ENCODE data around the gene UBTD1. TPM values are rescaled to one million over a fixed set of nuclear protein-coding genes. Genes with fewer than 3 reads are reported as not detected.
"Not testable (repeated sequence)": the region's sequence is repeated elsewhere in the genome, so short reads cannot be mapped to it uniquely, and the experiment has no call there.

The UBTD1 gene
- total RNA-seq, 1 donor from 2014 or later: 1.8 TPM

DNA sequence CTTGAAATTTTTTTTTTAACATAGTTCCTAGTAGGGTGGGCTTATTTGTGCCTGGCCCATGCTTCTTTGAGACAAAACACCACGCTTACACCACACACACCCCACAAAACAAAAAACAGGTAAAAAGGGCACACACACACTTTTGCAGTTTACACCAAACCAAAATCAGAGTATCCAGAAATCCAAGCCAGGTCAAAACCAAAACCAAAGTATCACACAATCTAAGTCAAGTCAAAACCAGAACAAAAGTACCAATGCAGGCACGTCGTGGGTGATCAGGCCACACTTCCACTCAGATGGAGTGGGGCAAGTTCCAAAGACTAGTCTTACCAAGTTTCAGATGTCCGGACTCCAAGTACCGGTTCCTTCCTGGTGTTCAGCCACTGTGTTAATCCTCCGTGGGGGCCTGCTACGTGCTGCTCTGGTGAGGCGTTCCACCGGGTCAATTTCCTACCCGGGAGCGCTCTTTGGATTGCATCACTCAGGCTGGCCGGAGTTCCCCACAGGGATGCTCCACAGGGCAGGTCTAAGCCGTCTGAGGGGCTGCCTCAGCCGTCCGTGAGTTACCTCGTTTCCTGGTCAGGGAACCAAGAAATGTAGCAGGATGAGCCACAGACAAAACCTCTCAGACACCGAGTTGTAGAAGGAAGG, 62.1 kb downstream of the UBTD1 start:
- H3K9me3 Mint-ChIP-seq; H3K36me3 Mint-ChIP-seq (ENCODE audit: low read depth); intact Hi-C loops (cut with micrococcal nuclease); H3K4me1 Mint-ChIP-seq; H3K4me3 Mint-ChIP-seq; H3K27me3 Mint-ChIP-seq; H3K27ac Mint-ChIP-seq; DNase-seq: not testable (repeated sequence)

GRCh38 chr10:97561386-97562077, 62.8 kb downstream of the UBTD1 start:
- H3K36me3 Mint-ChIP-seq (ENCODE audit: low read depth); H3K9me3 Mint-ChIP-seq; H3K4me3 Mint-ChIP-seq; intact Hi-C loops (cut with micrococcal nuclease); H3K27me3 Mint-ChIP-seq; H3K27ac Mint-ChIP-seq; H3K4me1 Mint-ChIP-seq; DNase-seq: not testable (repeated sequence)

GRCh38 chr10:97562329-97562728, 63.6 kb downstream of the UBTD1 start:
- H3K27me3 Mint-ChIP-seq, H3K9me3 Mint-ChIP-seq: not testable (repeated sequence)

DNA sequence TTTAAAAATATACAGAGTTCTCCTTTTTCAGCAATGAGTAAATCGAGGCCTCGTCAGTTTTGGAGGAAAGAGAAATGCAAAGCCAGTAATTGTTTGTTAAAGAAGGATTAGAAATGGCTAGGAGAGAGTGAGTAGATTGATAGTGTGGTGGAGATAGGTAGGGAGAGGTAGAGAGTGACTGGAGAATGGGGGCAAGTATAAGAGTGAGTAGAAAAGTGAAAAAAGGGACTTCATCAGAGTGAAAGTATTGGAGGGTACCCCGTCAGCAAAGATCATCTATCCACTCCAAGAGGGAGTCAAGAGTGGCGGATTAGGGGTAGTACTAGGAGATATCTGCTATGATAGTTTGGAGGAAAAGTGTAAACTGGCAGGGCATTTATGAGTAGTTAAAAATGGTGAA, 64.6 kb downstream of the UBTD1 start:
- H3K9me3 Mint-ChIP-seq: no peaks in the 10 kb centered on the region
- no peak for DNase-seq
- H3K36me3 Mint-ChIP-seq (ENCODE audit: low read depth): no peaks in the 10 kb centered on the region
- no peaks in the 10 kb centered on the region for H3K27me3 Mint-ChIP-seq
- no peaks in the 10 kb centered on the region for H3K4me1 Mint-ChIP-seq
- H3K4me3 Mint-ChIP-seq: no peak overlapping the region
- H3K27ac Mint-ChIP-seq: no peak overlapping the region
- intact Hi-C loops (cut with micrococcal nuclease): no loop called here

More at GRCh38 chr10:97562329-97562728, 63.6 kb downstream of the UBTD1 start:
- H3K4me3 Mint-ChIP-seq; DNase-seq; H3K27ac Mint-ChIP-seq; H3K4me1 Mint-ChIP-seq; intact Hi-C loops (cut with micrococcal nuclease); H3K36me3 Mint-ChIP-seq (ENCODE audit: low read depth): not testable (repeated sequence)

GRCh38 chr10:97564776-97565175, 66.1 kb downstream of the UBTD1 start:
- DNase-seq: no peak
- no peaks in the 10 kb centered on the region for H3K36me3 Mint-ChIP-seq (ENCODE audit: low read depth)
- no peaks in the 10 kb centered on the region for H3K27me3 Mint-ChIP-seq
- intact Hi-C loops (cut with micrococcal nuclease): no loop called here
- H3K9me3 Mint-ChIP-seq: no peaks in the 10 kb centered on the region
- H3K27ac Mint-ChIP-seq: no peak overlapping the region
- H3K4me1 Mint-ChIP-seq: no peaks in the 10 kb centered on the region
- no peak overlapping the region for H3K4me3 Mint-ChIP-seq

GRCh38 chr10:97566336-97566996, 67.7 kb downstream of the UBTD1 start:
- Mint-ChIP-seq H3K4me1 (no peaks in the 10 kb centered on the region), H3K4me3 (no peak overlapping the region), H3K27me3 (no peaks in the 10 kb centered on the region), H3K36me3 (ENCODE audit: low read depth) (no peaks in the 10 kb centered on the region), H3K9me3 (no peaks in the 10 kb centered on the region), H3K27ac (no peak overlapping the region)
- intact Hi-C loops (cut with micrococcal nuclease): no loop called here
- no peak for DNase-seq

DNA sequence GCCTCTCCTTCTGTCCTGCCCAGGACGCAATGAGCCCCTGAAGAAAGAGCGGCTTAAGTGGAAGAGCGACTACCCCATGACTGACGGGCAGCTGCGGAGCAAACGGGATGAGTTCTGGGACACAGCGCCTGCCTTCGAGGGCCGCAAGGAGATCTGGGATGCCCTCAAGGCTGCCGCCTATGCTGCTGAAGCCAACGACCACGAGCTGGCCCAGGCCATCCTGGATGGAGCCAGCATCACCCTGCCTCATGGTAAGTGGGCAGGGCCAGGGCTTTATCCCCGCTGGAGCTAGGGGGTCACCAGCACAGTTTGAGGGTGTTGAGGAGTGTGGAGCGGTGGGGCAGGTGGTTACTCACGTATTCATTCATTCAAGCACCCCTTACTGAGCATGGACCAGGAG, 69.2 kb downstream of the UBTD1 start:
- no peaks in the 10 kb centered on the region for H3K27me3 Mint-ChIP-seq
- H3K9me3 Mint-ChIP-seq: no peaks in the 10 kb centered on the region
- no peaks in the 10 kb centered on the region for H3K36me3 Mint-ChIP-seq (ENCODE audit: low read depth)
- DNase-seq: no peak
- H3K27ac Mint-ChIP-seq: no peak overlapping the region
- H3K4me1 Mint-ChIP-seq: no peaks in the 10 kb centered on the region
- intact Hi-C loops (cut with micrococcal nuclease): no loop called here
- H3K4me3 Mint-ChIP-seq: no peak overlapping the region

DNA sequence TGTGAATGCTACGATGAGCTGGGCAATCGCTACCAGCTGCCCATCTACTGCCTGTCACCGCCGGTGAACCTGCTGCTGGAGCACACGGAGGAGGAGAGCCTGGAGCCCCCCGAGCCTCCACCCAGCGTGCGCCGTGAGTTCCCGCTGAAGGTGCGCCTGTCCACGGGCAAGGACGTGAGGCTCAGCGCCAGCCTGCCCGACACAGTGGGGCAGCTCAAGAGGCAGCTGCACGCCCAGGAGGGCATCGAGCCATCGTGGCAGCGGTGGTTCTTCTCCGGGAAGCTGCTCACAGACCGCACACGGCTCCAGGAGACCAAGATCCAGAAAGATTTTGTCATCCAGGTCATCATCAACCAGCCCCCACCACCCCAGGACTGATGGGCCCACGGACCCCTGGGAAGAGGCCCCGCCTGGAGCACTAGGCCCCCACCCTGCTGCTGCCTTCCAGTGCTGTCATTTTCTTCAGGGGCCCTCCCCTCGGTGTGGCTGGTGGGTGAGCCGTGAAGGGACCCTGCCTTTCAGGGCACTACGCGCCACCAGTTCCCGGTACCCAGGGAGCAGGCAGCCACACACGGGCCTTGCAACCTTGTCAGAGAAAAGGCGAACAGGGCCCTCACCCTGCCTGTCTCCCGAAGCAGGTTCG, 71.5 kb downstream of the UBTD1 start:
- Mint-ChIP-seq H3K36me3 (ENCODE audit: low read depth) (no peaks in the 10 kb centered on the region), H3K27me3 (no peaks in the 10 kb centered on the region), H3K27ac (no peak overlapping the region), H3K4me1 (no peaks in the 10 kb centered on the region), H3K4me3 (no peak overlapping the region), H3K9me3 (no peaks in the 10 kb centered on the region)
- intact Hi-C loops (cut with micrococcal nuclease): loop anchor here (10.0 kb wide), 1 partner anchor 165 kb away; the partner anchor contains the start of gene ZFYVE27
- DNase-seq: no peak

GRCh38 chr10:97570789-97571471, 72.2 kb downstream of the UBTD1 start:
- intact Hi-C loops (cut with micrococcal nuclease): loop anchor here (10.0 kb wide), 1 partner anchor 164 kb away; the partner anchor contains the start of gene ZFYVE27
- Mint-ChIP-seq H3K27ac (no peak overlapping the region), H3K4me3 (no peak overlapping the region), H3K27me3 (no peaks in the 10 kb centered on the region), H3K4me1 (no peaks in the 10 kb centered on the region), H3K36me3 (ENCODE audit: low read depth) (no peaks in the 10 kb centered on the region), H3K9me3 (no peaks in the 10 kb centered on the region)
- DNase-seq: no peak

DNA sequence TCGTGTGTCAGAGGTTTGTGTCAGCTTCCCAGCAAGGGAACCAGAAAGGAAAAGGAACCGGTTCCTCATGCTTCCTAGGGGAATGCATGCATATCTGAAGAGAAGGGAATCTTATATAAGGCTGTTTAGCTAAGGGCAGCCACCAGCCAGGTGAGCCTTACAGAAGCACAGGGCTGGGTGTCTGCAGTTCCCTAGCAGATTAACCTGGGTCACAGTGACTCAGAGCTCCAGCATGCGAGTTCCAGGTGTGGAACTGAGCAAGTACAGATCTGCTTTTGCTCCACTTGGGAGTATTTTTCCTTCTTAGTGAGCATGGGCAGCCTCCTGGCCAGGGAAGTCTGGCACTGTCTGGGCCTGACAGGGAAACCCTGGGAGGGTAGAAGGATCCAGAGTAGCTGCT, 72.9 kb downstream of the UBTD1 start:
- Mint-ChIP-seq H3K4me3 (no peak overlapping the region), H3K27ac (no peak overlapping the region), H3K9me3 (no peaks in the 10 kb centered on the region), H3K27me3 (peaks cover 2% of the 10 kb centered on the region), H3K36me3 (ENCODE audit: low read depth) (no peaks in the 10 kb centered on the region), H3K4me1 (no peaks in the 10 kb centered on the region)
- DNase-seq: no peak
- intact Hi-C loops (cut with micrococcal nuclease): loop anchor here (1.0 to 10.0 kb wide), 2 partner anchors 41 to 163 kb away; partner anchors contain the start of gene ZFYVE27

GRCh38 chr10:97572214-97572989, 73.7 kb downstream of the UBTD1 start, which contains the start of gene ANKRD2:
ANKRD2 (plus strand) TSS chr10:97572779; CDS start chr10:97572789, 10 bp downstream.
- Mint-ChIP-seq H3K9me3 (no peaks in the 10 kb centered on the region), H3K4me1 (no peaks in the 10 kb centered on the region), H3K4me3 (no peak within 1 kb of the TSS), H3K36me3 (ENCODE audit: low read depth) (no peaks in the 10 kb centered on the region), H3K27ac (no peak within 1 kb of the TSS), H3K27me3 (peaks cover 4% of the 10 kb centered on the region)
- intact Hi-C loops (cut with micrococcal nuclease): loop anchor here (1.0 to 10.0 kb wide), 2 partner anchors 40 to 162 kb away; partner anchors contain the start of gene ZFYVE27
- DNase-seq: peak; percentile 87

DNA sequence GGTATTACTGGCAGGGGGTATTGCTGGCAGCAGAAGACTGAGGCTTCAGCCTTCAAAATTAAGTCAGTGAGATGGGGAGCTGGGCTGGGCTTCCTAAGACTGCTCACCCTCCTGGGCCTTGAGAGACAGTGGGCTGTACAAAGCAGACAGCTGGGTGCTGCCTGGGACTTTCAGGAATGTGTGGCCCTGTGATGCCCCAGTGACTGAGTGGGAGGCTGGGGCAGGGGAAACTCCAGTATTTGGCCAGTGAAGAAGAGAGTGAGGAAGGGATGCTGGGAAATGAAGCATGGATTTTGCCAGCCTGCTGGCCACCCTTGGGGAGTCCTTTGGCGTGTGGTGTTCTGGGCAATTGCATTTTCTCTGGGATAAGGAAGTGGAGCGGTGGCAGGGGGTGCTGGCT, 74.3 kb downstream of the UBTD1 start:
- Mint-ChIP-seq H3K9me3 (no peaks in the 10 kb centered on the region), H3K36me3 (ENCODE audit: low read depth) (no peaks in the 10 kb centered on the region), H3K27ac (no peak overlapping the region)

GRCh38 chr10:97573672-97574071, 74.9 kb downstream of the UBTD1 start:
- Mint-ChIP-seq H3K4me1 (no peaks in the 10 kb centered on the region), H3K27ac (no peak overlapping the region), H3K27me3 (peaks cover 5% of the 10 kb centered on the region), H3K36me3 (ENCODE audit: low read depth) (no peaks in the 10 kb centered on the region), H3K9me3 (no peaks in the 10 kb centered on the region), H3K4me3 (no peak overlapping the region)
- intact Hi-C loops (cut with micrococcal nuclease): loop anchor here (10.0 kb wide), 1 partner anchor 161 kb away; the partner anchor contains the start of gene ZFYVE27
- no peak for DNase-seq

More for the DNA sequence above, 74.3 kb downstream of the UBTD1 start:
- Mint-ChIP-seq H3K4me1 (no peaks in the 10 kb centered on the region), H3K4me3 (no peak overlapping the region), H3K27me3 (peaks cover 5% of the 10 kb centered on the region)
- DNase-seq: no peak
- intact Hi-C loops (cut with micrococcal nuclease): loop anchor here (10.0 kb wide), 1 partner anchor 162 kb away; the partner anchor contains the start of gene ZFYVE27

Data from activated CD4-positive, alpha-beta T cell treated with anti-CD3 and anti-CD28 coated beads, Interleukin-2, amount 10 ng/mL, durations not matched to agents 24 days and 14 days (primary cell).